ENCODE results near the gene ERC1.

GRCh38 chr12:1324910-1325309 lies 333.9 kb downstream of the ERC1 start:
- no peak for TF ChIP-seq MYC (IDR thresholded peaks at IDR 0.05; ENCODE audit: low read depth, low read length)
- TF ChIP-seq, protein P1, sequence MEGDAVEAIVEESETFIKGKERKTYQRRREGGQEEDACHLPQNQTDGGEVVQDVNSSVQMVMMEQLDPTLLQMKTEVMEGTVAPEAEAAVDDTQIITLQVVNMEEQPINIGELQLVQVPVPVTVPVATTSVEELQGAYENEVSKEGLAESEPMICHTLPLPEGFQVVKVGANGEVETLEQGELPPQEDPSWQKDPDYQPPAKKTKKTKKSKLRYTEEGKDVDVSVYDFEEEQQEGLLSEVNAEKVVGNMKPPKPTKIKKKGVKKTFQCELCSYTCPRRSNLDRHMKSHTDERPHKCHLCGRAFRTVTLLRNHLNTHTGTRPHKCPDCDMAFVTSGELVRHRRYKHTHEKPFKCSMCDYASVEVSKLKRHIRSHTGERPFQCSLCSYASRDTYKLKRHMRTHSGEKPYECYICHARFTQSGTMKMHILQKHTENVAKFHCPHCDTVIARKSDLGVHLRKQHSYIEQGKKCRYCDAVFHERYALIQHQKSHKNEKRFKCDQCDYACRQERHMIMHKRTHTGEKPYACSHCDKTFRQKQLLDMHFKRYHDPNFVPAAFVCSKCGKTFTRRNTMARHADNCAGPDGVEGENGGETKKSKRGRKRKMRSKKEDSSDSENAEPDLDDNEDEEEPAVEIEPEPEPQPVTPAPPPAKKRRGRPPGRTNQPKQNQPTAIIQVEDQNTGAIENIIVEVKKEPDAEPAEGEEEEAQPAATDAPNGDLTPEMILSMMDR (IDR thresholded peaks at IDR 0.05; ENCODE audit: extremely low read depth in 1 of 2, insufficient read depth in 1 of 2, low read depth in 1 of 2, low read length in 2 of 2), result no peak
